ENCODE measurements around the gene JOSD1. TPM values are rescaled to one million over a fixed set of nuclear protein-coding genes. Genes with fewer than 3 reads are reported as not detected.

JOSD1 gene
- total and polyA plus RNA-seq, 2 donors (not counting 1 experiment from before 2014, with no cell fraction given), result 78.7 to 94.8 TPM

DNA sequence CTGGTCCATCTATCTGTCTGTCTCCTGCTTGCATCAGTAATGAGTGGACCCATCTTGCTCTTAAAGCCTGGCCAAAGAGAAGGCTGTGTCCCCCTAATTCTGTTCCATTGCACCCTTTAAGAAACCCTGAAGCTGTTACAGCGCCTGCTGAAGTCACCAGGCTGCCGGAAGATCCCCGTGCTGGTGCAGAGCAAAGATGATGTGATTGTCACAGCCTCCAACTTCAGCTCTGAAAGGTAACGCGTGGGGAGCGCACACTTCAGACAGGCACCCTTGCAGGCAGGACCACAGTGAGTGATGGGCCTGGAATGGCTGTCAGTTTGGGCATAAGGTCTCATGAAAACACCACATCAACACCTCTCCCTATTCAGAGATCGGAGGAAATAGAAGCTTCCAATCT lies 23.4 kb upstream of the JOSD1 start:
- H3K4me1 Mint-ChIP-seq, result peaks cover 2% of the 10 kb centered on the region
- no peaks in the 10 kb centered on the region for H3K27me3 Mint-ChIP-seq
- H3K9me3 ChIP-seq (ENCODE audit: control extremely low read depth in 1 of 3, control insufficient read depth in 2 of 3, insufficient read depth in 1 of 3, low read length in 2 of 3), result no peaks in the 10 kb centered on the region
- no peak overlapping the region for H3K4me3 Mint-ChIP-seq
- TF ChIP-seq EZH2 (IDR thresholded peaks at IDR 0.05; ENCODE audit: borderline replicate concordance, insufficient read depth, low read depth, low read length, poor library complexity, severe bottlenecking), result no peak
- TF ChIP-seq, protein P1, sequence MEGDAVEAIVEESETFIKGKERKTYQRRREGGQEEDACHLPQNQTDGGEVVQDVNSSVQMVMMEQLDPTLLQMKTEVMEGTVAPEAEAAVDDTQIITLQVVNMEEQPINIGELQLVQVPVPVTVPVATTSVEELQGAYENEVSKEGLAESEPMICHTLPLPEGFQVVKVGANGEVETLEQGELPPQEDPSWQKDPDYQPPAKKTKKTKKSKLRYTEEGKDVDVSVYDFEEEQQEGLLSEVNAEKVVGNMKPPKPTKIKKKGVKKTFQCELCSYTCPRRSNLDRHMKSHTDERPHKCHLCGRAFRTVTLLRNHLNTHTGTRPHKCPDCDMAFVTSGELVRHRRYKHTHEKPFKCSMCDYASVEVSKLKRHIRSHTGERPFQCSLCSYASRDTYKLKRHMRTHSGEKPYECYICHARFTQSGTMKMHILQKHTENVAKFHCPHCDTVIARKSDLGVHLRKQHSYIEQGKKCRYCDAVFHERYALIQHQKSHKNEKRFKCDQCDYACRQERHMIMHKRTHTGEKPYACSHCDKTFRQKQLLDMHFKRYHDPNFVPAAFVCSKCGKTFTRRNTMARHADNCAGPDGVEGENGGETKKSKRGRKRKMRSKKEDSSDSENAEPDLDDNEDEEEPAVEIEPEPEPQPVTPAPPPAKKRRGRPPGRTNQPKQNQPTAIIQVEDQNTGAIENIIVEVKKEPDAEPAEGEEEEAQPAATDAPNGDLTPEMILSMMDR (IDR thresholded peaks at IDR 0.05), result no peak
- H3K4me2 ChIP-seq (replicated peaks; ENCODE audit: low read depth, low read length, poor library complexity, severe bottlenecking), result no peak overlapping the region
- peaks cover 38% of the 10 kb centered on the region for H3K79me2 ChIP-seq (ENCODE audit: control insufficient read depth, insufficient read depth, low read length)
- H3K4me3 ChIP-seq (ENCODE audit: control extremely low read depth in 1 of 5, extremely low read depth in 1 of 5, insufficient read depth in 1 of 5, low read depth in 2 of 5, low read length in 4 of 5), result no peak overlapping the region
- no peaks in the 10 kb centered on the region for H3K27me3 ChIP-seq (replicated peaks in 1 of 4; ENCODE audit: control extremely low read depth in 1 of 4, control insufficient read depth in 3 of 4, insufficient read depth in 4 of 4, low read length in 3 of 4)
- no peak overlapping the region for H3K27ac Mint-ChIP-seq
- intact Hi-C loops (cut with micrococcal nuclease), result no loop called here
- H4K20me1 ChIP-seq (ENCODE audit: control insufficient read depth, insufficient read depth, low read length, poor library complexity, severe bottlenecking), result peaks cover 53% of the 10 kb centered on the region
- H3K4me1 ChIP-seq (ENCODE audit: control insufficient read depth in 2 of 2, insufficient read depth in 2 of 2, low read length in 2 of 2), result no peaks in the 10 kb centered on the region
- ATAC-seq (ENCODE audit: low read depth) (no peak), DNase-seq (no peak)
- POLR2A ChIA-PET, result no interaction called here
- H2AFZ ChIP-seq (ENCODE audit: insufficient read depth, low read depth, low read length, poor library complexity, severe bottlenecking), result no peak overlapping the region
- no peak overlapping the region for H3K27ac ChIP-seq (ENCODE audit: low read length in 2 of 2)
- H3K9me3 Mint-ChIP-seq (ENCODE audit: insufficient read depth), result no peaks in the 10 kb centered on the region
- H3K9ac ChIP-seq (ENCODE audit: low read length), result no peak overlapping the region
- CTCF ChIA-PET, result interaction anchor here (0.6 to 2.0 kb wide), 11 partner anchors 9 to 279 kb away, joined by 3 to 10 read pairs (median 5); partner anchors contain the start of genes GTPBP1 and NPTXR
- peaks cover 5 to 86% of the 10 kb centered on the region in 2 experiments for H3K36me3 ChIP-seq (replicated peaks in 1 of 2; ENCODE audit: control extremely low read depth in 1 of 2, control insufficient read depth in 1 of 2, extremely low read depth in 1 of 2, insufficient read depth in 2 of 2, low read length in 1 of 2)
- WGBS (ENCODE audit: insufficient coverage), result 100% methylated on average over 7 of the region's 7 CpGs

DNA sequence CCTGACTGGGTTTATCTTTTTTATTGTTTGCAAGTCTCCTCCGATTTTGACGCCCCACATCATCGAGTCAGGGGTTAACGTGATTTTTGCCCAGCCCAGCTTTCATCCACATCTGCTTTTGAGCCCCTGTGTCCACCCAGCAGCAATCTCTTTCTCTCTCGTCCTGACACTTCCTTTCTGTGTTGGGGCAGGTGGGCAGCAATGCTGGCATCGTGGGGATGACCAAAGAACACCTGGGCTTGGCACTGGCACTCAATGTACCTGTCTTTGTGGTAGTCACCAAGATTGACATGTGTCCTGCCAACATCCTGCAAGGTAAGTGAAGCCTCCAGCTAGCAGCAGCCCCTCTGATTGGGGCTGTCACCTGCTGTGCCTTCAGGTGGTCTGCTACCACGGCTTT lies 20.8 kb upstream of the JOSD1 start:
- Histone ChIP-seq H3K27me3 (replicated peaks in 1 of 4; ENCODE audit: control extremely low read depth in 1 of 4, control insufficient read depth in 3 of 4, insufficient read depth in 4 of 4, low read length in 3 of 4) (no peaks in the 10 kb centered on the region), H3K9ac (ENCODE audit: low read length) (no peak overlapping the region), H4K20me1 (ENCODE audit: control insufficient read depth, insufficient read depth, low read length, poor library complexity, severe bottlenecking) (peaks cover 39% of the 10 kb centered on the region), H3K4me1 (ENCODE audit: control insufficient read depth in 2 of 2, insufficient read depth in 2 of 2, low read length in 2 of 2) (no peaks in the 10 kb centered on the region), H3K79me2 (ENCODE audit: control insufficient read depth, insufficient read depth, low read length) (peaks cover 32% of the 10 kb centered on the region), H3K4me2 (replicated peaks; ENCODE audit: low read depth, low read length, poor library complexity, severe bottlenecking) (no peak overlapping the region), H3K4me3 (ENCODE audit: control extremely low read depth in 1 of 5, extremely low read depth in 1 of 5, insufficient read depth in 1 of 5, low read depth in 2 of 5, low read length in 4 of 5) (no peak overlapping the region), H2AFZ (ENCODE audit: insufficient read depth, low read depth, low read length, poor library complexity, severe bottlenecking) (no peak overlapping the region), H3K36me3 (replicated peaks in 1 of 2; ENCODE audit: control extremely low read depth in 1 of 2, control insufficient read depth in 1 of 2, extremely low read depth in 1 of 2, insufficient read depth in 2 of 2, low read length in 1 of 2) (peaks cover 5 to 83% of the 10 kb centered on the region in 2 experiments), H3K9me3 (ENCODE audit: control extremely low read depth in 1 of 3, control insufficient read depth in 2 of 3, insufficient read depth in 1 of 3, low read length in 2 of 3) (no peaks in the 10 kb centered on the region), H3K27ac (ENCODE audit: low read length in 2 of 2) (no peak overlapping the region)
- ChIA-PET POLR2A (no interaction called here), CTCF (interaction anchor here (0.7 to 1.7 kb wide), 4 partner anchors 11 to 45 kb away, joined by 3 to 5 read pairs (median 4); no protein-coding TSS in a partner anchor)
- peaks cover 2% of the 10 kb centered on the region for H3K4me1 Mint-ChIP-seq
- TF ChIP-seq EZH2 (IDR thresholded peaks at IDR 0.05; ENCODE audit: borderline replicate concordance, insufficient read depth, low read depth, low read length, poor library complexity, severe bottlenecking), result no peak
- TF ChIP-seq, protein P1 (IDR thresholded peaks at IDR 0.05), result no peak
- DNase-seq (no peak), ATAC-seq (ENCODE audit: low read depth) (no peak)
- no peak overlapping the region for H3K4me3 Mint-ChIP-seq
- no peak overlapping the region for H3K27ac Mint-ChIP-seq
- intact Hi-C loops (cut with micrococcal nuclease), result no loop called here
- no peaks in the 10 kb centered on the region for H3K9me3 Mint-ChIP-seq (ENCODE audit: insufficient read depth)
- H3K27me3 Mint-ChIP-seq, result no peaks in the 10 kb centered on the region
- WGBS (ENCODE audit: insufficient coverage), result 100% methylated on average over 6 of the region's 7 CpGs
